SHP77 (cell line): ENCODE data around the gene NRTN.
A peak's percentile ranks its signal among the peaks of the same experiment; 100 is the strongest.

Experiments
- DNase-seq, 2 experiments: peaks; one replicate each; lab custom pipeline; 2025; lab: John Stamatoyannopoulos, UW

The NRTN gene

DNA sequence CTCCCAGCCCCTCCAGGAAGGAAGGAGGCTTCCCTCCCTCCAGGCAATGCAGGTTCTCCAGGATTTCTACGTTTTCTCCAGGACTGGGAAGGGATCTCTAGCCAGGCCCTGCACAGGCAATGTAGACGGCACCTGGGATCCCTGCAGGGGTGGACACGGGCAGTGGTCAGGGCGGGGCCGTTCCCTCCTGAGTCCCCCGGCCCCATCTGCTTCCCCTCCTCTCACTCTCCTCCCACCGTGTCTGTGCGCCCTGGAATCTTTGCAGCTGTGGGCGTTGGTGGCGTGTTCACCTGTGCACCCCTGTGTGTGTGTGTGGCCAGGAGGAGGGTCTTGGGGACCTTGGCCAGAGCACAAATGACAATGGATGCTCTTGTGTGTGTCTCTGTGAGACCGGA is 10.0 kb downstream of the NRTN start:
- DNase-seq, result no peak

GRCh38 chr19:5817218-5817617 is 12.4 kb downstream of the NRTN start:
- no peak for DNase-seq

DNA sequence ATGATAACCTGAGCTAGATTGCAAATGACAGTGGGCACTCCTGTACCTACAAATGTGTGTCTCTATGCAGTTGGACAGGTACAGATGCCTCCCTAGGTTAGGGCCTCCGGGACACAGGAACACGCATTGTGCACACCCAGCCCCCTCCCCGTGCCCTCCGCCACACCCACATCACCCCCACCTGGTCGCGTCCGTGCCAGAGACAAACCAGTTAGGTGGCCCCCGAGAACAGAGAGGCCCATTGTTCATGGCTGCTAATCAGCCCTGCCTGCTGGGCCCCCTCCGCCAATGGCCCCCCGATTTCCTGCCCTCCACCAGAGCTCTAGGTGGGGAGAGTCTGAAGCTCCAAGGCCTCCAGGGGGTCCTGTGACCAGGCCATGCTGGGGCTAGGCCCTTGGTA is 13.7 kb downstream of the NRTN start:
- no peak for DNase-seq

- DNase-seq, result no peak
Measured at GRCh38 chr19:5820785-5821184, 15.9 kb downstream of the NRTN start.

GRCh38 chr19:5821521-5822180 is 16.8 kb downstream of the NRTN start:
- no peak for DNase-seq

- peak in 1 of 2 experiments; percentile 37 for DNase-seq
Measured at GRCh38 chr19:5822181-5822844, 17.4 kb downstream of the NRTN start.

DNA sequence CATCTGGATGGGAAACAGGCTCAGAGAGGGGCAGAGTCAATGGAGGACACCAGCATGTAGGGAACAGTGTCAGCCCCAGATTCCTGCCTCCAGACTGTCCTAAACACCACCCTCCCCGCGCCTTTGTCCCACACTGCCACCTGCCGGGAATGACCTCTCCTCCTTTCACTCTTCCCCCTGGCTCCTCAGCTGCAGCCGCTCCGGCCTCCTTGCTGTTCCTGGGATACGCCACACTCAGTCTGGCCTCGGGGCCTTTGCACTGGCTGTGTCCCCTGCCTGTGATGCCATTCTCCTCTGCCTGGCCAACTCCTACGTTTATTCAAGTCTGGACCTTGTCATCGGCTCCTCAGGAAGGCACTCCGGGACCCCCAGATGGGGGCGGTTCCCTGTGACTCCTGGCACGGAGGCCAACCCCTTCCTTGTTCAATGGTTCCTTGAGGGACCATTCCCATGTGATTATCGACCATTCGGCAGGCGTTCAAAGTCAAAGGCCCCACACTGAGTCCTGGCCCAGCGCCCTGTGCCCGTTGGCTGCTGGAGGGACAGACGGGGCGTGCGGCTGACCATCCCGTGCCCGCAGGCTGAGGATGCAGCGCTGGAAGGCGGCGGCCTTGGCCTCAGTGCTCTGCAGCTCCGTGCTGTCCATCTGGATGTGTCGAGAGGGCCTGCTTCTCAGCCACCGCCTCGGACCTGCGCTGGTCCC is 18.9 kb downstream of the NRTN start:
- DNase-seq, result peak; percentile 16 to 52

DNA sequence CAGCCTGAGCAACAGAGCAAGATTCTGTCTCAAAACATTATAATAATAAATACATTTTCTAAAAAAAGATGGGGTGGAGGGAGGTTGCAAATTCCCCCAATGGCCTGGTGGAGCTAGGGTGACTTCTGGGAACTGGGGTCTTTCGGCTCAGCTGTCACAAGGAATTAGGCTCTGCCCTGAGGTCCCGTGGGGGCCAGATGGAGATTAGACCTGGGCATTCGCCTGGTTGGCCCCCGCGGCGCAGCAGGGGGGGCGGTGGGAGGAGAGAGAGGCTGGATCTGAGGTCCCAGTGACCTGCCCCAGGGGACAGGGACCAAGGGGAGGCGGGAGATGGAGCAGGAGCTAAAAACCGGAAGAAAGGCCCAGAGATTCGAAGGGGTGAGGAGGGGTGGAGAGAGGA is 19.9 kb downstream of the NRTN start:
- DNase-seq, result no peak

- no peak for DNase-seq
Measured at GRCh38 chr19:5825178-5825577, 20.3 kb downstream of the NRTN start.

DNA sequence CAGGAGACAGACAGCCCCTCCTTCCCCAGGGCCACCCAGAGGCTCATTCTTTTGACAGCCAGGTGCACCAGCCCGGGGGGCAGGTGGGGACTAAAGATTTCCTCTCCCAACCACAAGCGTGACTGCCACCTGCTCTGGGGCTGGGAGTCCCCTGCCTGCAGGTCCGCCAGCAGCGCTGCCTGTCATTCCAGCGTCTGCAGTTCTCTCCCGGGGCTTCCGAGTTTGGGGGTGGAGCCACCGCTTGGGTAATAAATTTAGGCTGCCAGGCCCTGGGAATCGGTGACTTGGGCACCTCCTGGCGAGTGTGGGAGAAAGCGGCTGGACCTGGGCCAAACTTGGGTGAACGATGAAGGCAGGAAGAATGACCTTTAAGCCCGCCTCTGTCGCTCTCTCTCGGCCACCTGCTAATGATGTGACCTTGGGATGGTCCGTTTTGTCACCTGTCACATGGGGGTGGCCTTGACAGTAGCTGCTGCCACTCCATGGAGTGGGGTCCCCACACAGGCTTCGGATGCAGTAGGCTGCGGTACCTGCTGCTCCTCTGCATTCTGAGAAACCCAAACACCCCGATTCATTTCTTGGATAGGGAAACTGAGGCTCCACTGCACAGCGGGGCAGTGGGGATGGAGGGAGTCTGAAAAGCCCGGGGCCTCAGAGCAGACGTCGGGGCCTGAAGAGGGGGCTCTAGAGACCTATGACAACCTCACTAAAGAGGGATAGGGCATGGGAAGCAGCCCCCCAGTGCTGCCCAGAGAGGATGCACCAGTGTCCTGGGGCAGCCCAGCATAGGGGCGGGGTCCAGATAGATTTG is 21.9 kb downstream of the NRTN start:
- DNase-seq, result peak; percentile 98

DNA sequence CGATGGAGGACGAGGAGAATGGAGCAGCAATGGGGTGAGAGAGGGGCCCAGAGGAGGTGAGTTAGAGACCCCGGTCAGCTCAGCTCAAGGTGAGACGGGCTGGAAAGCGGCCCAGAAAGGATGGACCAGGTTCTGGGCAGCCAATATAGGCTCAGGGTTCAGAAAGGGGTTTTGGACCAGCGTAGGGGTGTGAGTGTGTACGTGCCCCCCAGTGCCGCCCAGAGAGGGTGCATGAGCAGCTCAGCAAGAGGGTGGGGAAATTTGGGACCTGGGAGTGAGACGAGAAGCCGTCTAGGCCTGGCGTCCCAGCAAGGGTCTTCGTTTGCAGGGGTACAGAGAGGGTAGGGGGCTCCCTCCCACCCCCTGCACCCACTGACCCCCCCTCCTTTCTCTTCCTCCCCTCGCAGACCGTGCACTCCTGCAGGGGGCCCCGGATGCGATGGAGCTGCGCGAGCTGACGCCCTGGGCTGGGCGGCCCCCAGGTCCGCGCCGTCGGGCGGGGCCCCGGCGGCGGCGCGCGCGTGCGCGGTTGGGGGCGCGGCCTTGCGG is 22.5 kb downstream of the NRTN start:
- no peak for DNase-seq

- peak; percentile 88 to 97 for DNase-seq
Measured at GRCh38 chr19:5827891-5828660, 23.2 kb downstream of the NRTN start.

GRCh38 chr19:5828661-5829566 is 24.0 kb downstream of the NRTN start:
- peak in 1 of 2 experiments; percentile 53 for DNase-seq

DNA sequence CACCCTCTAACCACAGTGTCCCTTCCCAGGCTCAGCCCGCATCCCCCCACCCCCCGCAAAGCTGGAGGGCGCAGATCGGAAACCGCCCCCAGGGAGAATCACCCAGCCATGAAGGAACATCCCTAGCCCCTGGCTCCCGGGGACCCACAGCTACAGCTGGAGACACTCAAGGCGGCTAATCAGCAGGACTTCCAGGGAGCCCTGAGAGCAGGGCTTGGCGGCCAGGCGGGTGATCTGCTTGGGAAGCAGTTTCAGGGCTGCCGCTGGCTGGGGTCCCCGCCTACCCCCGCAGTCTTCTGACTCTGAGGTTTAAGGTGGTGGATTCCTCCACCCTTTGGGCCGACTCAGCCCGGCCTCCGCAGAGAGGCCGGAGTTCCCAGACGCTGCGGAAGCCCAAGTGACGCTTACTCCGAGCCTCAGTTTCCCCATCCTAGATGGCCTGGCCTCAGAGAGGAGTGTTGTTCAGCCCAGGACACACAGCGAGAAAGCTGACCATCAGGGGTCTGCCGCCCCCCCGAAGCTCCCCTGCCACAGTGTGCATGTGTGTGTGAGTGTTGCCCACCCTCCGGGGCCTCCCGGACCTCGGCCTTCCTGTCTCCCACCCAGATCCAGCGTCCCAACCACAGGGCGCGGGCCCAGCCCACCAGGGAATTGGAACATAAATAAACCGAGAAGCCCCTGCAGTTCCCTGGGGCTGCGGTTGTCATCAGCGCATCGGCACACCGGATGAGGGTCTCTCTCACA is 24.9 kb downstream of the NRTN start:
- DNase-seq, result no peak

- no peak for DNase-seq
Measured at GRCh38 chr19:5831159-5831558, 26.3 kb downstream of the NRTN start.

DNA sequence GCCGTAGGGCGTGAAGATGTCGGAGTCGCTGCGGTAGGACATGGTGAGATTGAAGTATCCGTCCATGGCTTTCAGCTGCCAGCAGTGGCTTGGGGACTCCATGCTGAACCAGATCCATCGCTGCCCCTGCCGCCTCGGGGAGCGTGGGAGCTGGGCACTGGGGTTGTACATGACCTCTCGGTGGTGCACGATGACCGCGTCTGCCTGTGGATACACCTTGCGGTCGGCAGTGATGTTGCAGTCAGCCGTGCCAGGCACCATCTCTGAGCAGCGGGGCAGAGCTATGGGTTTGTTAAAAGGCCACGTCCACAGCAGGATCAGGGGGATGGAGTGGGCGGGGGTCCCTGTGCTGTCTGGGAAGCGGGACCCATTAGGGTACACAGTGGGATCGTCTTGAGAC is 27.2 kb downstream of the NRTN start:
- no peak for DNase-seq

DNA sequence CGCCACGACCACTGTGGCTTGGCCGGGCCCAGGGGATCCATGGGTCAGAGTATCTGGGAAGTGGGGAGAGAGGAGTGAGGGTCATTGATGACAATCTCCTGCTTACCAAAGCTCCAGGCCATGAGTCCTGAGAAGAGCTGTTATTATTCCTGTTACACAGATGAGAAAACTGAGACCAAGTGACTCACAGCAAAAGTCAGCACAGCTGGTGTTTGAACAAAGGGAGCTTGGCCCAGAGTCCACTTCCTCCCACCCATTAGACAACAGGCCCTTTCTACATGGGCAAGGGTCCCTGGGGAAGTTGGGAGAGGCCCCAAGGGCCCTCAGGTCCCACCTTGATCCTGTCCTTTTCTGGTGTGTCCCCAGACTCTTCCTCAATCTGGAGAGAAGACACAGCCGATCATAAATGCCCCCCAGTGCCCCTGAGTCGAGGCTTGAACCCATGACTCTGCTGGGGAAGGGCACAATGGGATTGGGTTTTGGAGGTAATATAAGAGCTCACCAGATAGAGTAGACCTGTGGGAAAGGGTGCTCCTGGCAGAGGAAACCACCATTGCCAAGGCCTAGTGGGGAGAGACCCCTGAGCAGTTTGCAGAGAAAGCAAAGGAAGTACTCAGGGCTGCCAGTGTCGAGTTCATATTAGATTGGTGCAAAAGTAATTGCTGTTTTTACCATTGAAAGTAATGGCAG is 27.8 kb downstream of the NRTN start:
- DNase-seq, result no peak

- DNase-seq, result no peak
Measured at GRCh38 chr19:5837761-5838352, 33.0 kb downstream of the NRTN start.
